NCI-H69 (cell line): ENCODE data around the gene SP2.

Experiments
- DNase-seq: peaks from one replicate; lab custom pipeline; 2025; lab: John Stamatoyannopoulos, UW

SP2 gene

DNA sequence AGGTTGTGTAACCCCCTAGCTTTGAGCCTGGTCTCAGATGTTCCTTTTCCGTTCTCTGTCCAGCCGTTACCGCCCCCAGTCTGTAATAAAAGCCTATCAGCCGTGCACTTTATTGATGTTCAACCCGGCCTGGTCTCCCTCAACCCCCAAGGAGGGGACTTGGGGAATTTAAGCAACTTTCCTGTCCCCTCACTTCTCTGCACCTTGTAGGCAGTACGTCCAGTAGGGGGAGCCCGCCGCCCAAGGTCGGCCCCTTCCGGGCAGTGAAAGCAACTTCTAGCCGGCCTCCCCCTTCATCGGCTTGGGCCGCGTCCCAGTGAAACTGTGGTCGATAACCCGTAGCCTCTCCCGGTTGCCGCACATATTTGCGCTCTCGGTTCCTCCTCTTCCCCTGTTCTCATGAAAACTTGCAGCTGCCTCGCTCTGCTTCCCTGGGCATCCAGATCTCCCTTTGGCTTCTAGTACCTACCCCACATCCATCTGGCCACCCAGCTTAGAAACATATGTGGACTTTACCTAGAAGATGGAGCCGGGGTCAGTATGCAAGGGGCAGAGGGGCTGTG, 53.2 kb downstream of the SP2 start:
- peak; percentile 91 for DNase-seq

- DNase-seq = peak; percentile 72
Measured at GRCh38 chr17:47949946-47950345, 53.9 kb downstream of the SP2 start.

- no peak for DNase-seq
Measured at GRCh38 chr17:47950448-47950847, 54.4 kb downstream of the SP2 start.

- DNase-seq = no peak
Measured at GRCh38 chr17:47952171-47953021, 56.4 kb downstream of the SP2 start.

DNA sequence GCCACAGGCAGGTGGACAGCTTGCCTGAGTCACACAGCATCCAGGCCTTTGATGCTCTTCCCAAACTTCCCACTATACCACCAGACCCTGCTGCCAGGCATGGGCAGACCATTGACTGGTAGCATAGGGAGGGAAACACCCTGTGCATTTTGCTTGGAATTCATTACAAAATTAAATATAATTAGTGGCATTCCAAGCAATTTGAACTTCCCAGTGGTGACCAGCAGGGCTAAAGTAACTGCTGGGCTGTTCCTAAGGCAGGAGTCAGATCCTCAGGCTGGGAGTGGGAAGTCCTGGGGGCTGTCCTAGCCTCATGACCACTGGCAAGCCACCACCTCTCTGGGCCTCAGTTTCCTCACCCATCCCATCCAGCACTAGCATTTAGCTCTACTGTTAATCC, 57.9 kb downstream of the SP2 start:
- peak; percentile 70 for DNase-seq

DNA sequence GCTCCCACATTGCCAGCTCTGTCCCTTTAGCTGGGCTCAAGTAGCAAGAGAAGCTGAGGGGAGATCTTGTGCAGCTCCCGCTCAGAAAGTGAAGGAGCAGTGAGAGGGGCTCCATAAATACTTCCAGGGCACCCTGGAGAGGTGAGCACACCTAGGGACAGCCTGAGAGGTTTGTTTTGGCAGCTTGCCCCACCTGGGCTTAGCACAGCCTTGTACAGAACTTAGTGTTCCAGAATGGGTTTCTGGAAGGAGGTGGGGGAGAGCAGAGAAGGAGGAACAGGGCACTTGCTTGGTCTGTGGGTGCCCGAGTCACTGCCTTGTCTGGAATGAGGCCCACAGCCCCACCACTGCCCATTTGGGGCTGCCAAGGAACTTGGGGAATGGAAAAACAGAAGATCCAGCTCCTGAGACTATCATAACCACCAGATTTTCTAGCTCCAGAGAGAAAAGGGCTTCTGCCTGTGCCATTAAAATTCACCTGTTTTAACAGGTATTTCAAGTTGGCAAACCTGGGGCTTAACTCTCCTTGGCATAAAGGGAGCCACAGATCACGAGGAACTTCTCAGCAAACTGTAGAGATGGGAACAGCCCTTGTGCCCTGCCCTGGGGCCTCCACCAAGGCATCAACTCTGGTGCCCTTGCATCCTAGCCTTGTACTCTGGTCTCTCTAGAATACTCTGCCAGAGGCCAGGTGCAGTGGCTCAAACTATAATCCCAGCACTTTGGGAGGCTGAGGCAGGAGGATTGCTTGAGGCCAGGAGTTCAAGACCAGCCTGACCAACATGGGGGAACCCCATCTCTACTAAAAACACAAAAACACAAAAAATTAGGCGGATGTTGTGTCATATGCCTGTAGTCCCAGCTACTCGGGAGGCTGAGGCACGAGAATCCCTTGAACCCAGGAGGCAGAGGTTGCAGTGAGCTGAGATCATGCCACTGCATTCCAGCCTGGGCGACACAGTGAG, 59.7 kb downstream of the SP2 start:
- DNase-seq = peak; percentile 90

- peak; percentile 95 for DNase-seq
Measured at GRCh38 chr17:47956791-47957590, 61.0 kb downstream of the SP2 start.

DNA sequence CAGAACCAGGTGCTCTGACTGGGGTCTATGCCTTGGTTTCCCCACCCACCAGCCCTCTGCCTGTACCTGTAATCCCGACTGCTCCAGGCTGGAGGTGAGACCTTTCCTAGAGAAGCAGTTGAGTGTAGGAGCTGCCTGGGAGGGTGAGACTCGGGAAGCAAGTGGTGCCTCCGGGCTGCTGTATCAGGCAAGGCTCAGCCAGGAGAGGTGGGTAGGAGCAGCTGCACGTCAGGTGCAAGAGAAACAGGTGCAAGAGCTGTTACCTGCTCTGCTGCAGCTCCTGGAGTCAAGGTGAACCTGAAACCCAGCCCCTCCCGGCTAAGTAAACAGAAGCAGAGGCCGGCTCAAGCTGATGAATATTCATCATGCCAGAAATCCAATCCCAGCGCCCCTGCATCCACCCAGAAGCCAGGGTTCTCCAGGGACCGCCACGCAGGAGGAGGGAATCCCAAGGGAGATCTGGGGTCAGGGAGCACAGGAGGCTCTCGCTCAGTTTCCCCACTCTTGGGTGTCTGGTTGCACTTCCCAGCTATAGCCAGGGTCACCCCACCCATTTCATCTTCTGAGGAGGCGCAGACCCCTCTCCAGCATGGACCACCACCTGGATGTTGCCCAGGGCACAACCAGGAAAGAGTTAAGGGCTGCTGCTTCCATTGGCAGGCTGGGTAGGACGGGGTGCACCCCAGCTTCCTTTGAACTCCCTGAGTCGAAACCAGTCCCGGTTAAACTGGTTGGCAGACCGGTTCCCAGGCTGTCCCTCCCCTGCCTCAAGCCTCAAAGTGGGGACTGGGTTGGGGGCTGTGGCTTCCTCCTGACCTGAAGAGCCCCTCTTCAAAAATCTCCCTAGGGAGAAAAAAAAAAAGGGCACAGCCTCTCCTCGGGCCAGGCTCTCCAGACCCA, 61.8 kb downstream of the SP2 start, which contains the start of gene PRR15L:
TSS of gene PRR15L (minus strand) at position 293 of the 900 bp plus-strand sequence. CDS start 4,649 bp downstream, outside the sequence.
- DNase-seq = peak; percentile 99

GRCh38 chr17:47959825-47960655, 64.0 kb downstream of the SP2 start:
- DNase-seq = peak; percentile 99

DNA sequence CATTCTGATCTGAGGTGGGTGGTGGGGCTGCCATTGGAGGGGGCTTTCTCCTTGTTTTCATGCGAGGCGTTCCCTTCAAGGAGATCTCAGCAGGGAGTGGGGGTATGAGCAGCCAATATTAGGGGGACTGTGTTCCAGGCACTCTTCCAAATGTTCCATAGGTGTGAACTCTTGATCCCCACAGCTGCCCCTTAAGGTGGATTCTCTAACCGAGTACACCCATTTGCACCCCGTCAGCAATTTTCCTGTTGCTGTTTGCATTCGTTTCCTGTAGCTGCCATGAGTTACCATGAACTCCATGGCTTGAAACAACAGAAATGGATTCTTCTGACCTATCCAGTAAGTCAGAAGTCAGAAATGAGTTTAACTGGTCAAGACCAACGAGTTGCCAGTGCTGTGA, 65.4 kb downstream of the SP2 start:
- no peak for DNase-seq

GRCh38 chr17:47962901-47963300, 66.9 kb downstream of the SP2 start:
- no peak for DNase-seq

GRCh38 chr17:47964856-47965255, 68.8 kb downstream of the SP2 start:
- no peak for DNase-seq

GRCh38 chr17:47966079-47966519, 70.1 kb downstream of the SP2 start:
- DNase-seq = peak; percentile 38

DNA sequence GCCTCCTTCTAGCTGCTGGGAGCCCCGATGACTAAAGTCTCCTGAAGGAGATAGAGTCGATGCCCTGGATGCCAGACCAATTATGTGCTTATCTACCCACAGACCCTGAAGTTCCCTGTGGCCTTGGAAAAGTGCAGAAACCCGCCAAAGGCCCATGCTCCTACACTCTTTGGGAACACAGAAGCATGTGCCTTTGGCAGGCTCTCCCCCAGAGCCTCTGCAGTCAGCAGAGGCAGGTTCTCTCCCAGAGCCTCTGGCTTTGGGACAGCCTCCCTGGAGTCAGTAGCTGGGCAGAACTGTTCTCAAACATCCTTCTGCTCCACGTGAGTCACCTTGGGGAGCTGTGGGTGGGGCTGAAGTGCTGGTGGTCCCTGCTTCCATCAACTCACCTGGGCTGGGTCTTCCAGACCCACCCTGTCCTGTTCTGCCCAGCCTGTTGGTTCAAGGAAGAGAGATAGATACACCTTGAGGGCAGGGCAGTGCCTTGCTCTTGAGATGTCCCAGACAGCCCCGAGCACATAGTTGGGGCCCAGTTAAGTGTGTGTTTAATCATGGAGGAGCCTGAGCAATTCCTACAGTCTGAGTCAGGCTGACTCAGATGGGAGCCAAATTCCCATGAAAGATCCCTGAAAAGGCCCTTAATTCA, 71.7 kb downstream of the SP2 start:
- DNase-seq = no peak

- DNase-seq = no peak
Measured at GRCh38 chr17:47968836-47969235, 72.8 kb downstream of the SP2 start.

- no peak for DNase-seq
Measured at GRCh38 chr17:47969930-47970724, 74.1 kb downstream of the SP2 start.

- peak; percentile 100 for DNase-seq
Measured at GRCh38 chr17:47970725-47971499, 74.9 kb downstream of the SP2 start, which contains the start of gene CDK5RAP3. CDK5RAP3 (plus strand) TSS chr17:47971113; CDS start chr17:47971147, 34 bp downstream.
